HepG2 (cell line): Measurements from ENCODE around the gene SNX7. TPM values are rescaled to one million over a fixed set of nuclear protein-coding genes. Genes with fewer than 3 reads are reported as not detected.

Source experiments
- ATAC-seq: fragments of 200-7000 bp; cut with Tn5 transposase; 3 replicates; pipeline ENCODE4 v1.9.1; 2020; ENCODE audit warnings: mild to moderate bottlenecking, moderate library complexity
- BruUV-seq: library from RNA; stranded (reverse); fragments of 400-500 nt; replicated peaks from 2 replicates; lab custom pipeline; 2021; lab: Mats Ljungman, UMichigan
- CTCF ChIA-PET: fragments of 300-600 bp; formaldehyde crosslinking; extraction: SDS; loops from one replicate; lab custom pipeline; 2021; ENCODE audit warnings: low total read pairs, inconsistent platforms, low intra/inter-chr PET ratio; lab: Yijun Ruan, JAX
- POLR2A ChIA-PET: fragments of 350-600 bp; sonication (Branson Sonifier 250); formaldehyde crosslinking; loops from one replicate; lab custom pipeline; 2020; ENCODE audit warnings: antibody characterized with exemption, inconsistent platforms; lab: Yijun Ruan, JAX
- DNase-seq: peaks from one replicate; pipeline ENCODE4 v3.0.0-alpha.2; 2015; ENCODE audit warnings: low spot score
- FAIRE-seq: peaks from 3 replicates; lab custom pipeline; 2011; peaks lifted over from hg19 to GRCh38; lab: Jason Lieb, UNC
- H2AFZ ChIP-seq: one replicate; pipeline ENCODE4 v1.6.1; 2011; ENCODE audit warnings: low read length, inconsistent platforms
- H3K27ac ChIP-seq: fragments of 300-600 bp; 3 replicates; pipeline ENCODE4 v1.8.0; 2011; ENCODE audit warnings: mixed run types, mild to moderate bottlenecking, mixed read lengths, low read length, inconsistent platforms; ENCODE audit not compliant: insufficient read depth; ENCODE audit errors: extremely low read length
- H3K27me3 ChIP-seq, 2 experiments: fragments of 200-600 bp in 1 of 2; 2 replicates in 1 of 2; 3 replicates in 1 of 2; pipeline versions ENCODE4 v1.6.0 to v1.8.0; 2011; ENCODE audit warnings: low read length in 2 of 2, mild to moderate bottlenecking in 2 of 2, moderate library complexity in 2 of 2, inconsistent platforms in 1 of 2; ENCODE audit not compliant: insufficient read depth in 2 of 2, control insufficient read depth in 1 of 2
- H3K36me3 ChIP-seq, 2 experiments: fragments of 200-600 bp in 1 of 2; replicated peaks in 1 of 2; 2 replicates in 1 of 2; 3 replicates in 1 of 2; pipeline versions ENCODE4 v1.5.1 to v1.8.0; 2011; ENCODE audit warnings: low read length in 2 of 2, inconsistent platforms in 1 of 2; ENCODE audit not compliant: insufficient read depth in 2 of 2, control insufficient read depth in 1 of 2
- H3K4me1 ChIP-seq: 2 replicates; pipeline ENCODE4 v1.5.1; 2012; ENCODE audit warnings: low read length, inconsistent platforms; ENCODE audit not compliant: insufficient read depth
- H3K4me2 ChIP-seq: 2 replicates; pipeline ENCODE4 v1.6.0; 2011; ENCODE audit warnings: low read depth, low read length, inconsistent platforms
- H3K4me3 ChIP-seq, 3 experiments: fragments of 200-600 bp in 1 of 3; sonication (generic), shearing (Covaris generic) in 1 of 3; replicated peaks in 1 of 3; 2 replicates each; pipeline ENCODE4 v1.5.1; 2011 to 2016; ENCODE audit warnings: low read length in 3 of 3, inconsistent platforms in 2 of 3, low read depth in 2 of 3, mild to moderate bottlenecking in 2 of 3, control low read depth in 1 of 3, mixed read lengths in 1 of 3; ENCODE audit not compliant: insufficient read depth in 1 of 3
- H3K79me2 ChIP-seq: one replicate; pipeline ENCODE4 v1.6.1; 2011; ENCODE audit warnings: low read length, inconsistent platforms; ENCODE audit not compliant: insufficient read depth
- H3K9ac ChIP-seq: 2 replicates; pipeline ENCODE4 v1.6.0; 2011; ENCODE audit warnings: mild to moderate bottlenecking, low read depth, low read length, inconsistent platforms; ENCODE audit not compliant: insufficient read depth
- H3K9me3 ChIP-seq: 2 replicates; pipeline ENCODE4 v1.5.1; 2012; ENCODE audit warnings: mild to moderate bottlenecking, low read length
- H4K20me1 ChIP-seq: 2 replicates; pipeline ENCODE4 v1.6.0; 2011; ENCODE audit warnings: inconsistent platforms, mild to moderate bottlenecking, low read length, moderate library complexity; ENCODE audit not compliant: insufficient read depth
- SP140L ChIP-seq: sonication (generic); formaldehyde crosslinking; IDR thresholded peaks from 2 replicates; pipeline ENCODE4 v1.4.0; 2020; ENCODE audit warnings: missing genetic modification reagents, borderline replicate concordance
- ZBTB7A ChIP-seq: sonication (generic); formaldehyde crosslinking; IDR thresholded peaks from 2 replicates; pipeline ENCODE4 v1.8.0; 2022; ENCODE audit warnings: mild to moderate bottlenecking, missing genetic modification reagents
- ZNF205 ChIP-seq: IDR thresholded peaks from 2 replicates; pipeline ENCODE4 v1.6.1; 2018; ENCODE audit warnings: missing biosample characterization, missing genetic modification reagents
- ZNF235 ChIP-seq: sonication (generic); formaldehyde crosslinking; IDR thresholded peaks from 2 replicates; pipeline ENCODE4 v1.8.1; 2023; ENCODE audit warnings: mild to moderate bottlenecking, missing genetic modification reagents, borderline replicate concordance
- ZNF562 ChIP-seq: sonication (generic); formaldehyde crosslinking; IDR thresholded peaks from 2 replicates; pipeline ENCODE4 v1.8.0; 2022; ENCODE audit warnings: missing genetic modification reagents, borderline replicate concordance
- WGBS: methylation state at CpG from one replicate; pipeline ENCODE4 v1.1.6; 2017; ENCODE audit warnings: low lambda C conversion rate; 5-methylcytosine and 5-hydroxymethylcytosine counted together
- in situ Hi-C: cut with HindIII; loops from 2 replicates; pipeline ENCODE4 v1.10.0; 2017; ENCODE audit warnings: low pct_unique_long_range_greater_than_20kb; ENCODE audit not compliant: extremely low pct_ligation_motif_present
- intact Hi-C: fragments of 100-400 bp; cut with micrococcal nuclease; formaldehyde crosslinking; loops from one replicate; pipeline ENCODE4 v1.10.0; 2022; ENCODE audit not compliant: unreplicated experiment
- polyA plus RNA-seq, 8 experiments: library from polyadenylated mRNA; depleted of rRNA in 3 of 8; stranded (reverse) in 7 of 8; unstranded in 1 of 8; fragments of >200 nt; fragmentation: Illumina TruSeq in 4 of 8; extraction: Trizol in 4 of 8; gene quantifications; 2 replicates each; pipeline versions ENCODE4 v1.2.1 to v1.2.3, GENCODE V29; 2011 to 2016; ENCODE audit warnings: low read depth in 4 of 8, missing spikeins in 1 of 8, mixed read lengths in 1 of 8; ENCODE audit not compliant: insufficient read depth in 1 of 8
- total RNA-seq, 5 experiments: library from RNA; depleted of rRNA; stranded (reverse); fragments of >200 nt; fragmentation: Illumina TruSeq; extraction: Trizol; gene quantifications; 2 replicates each; pipeline ENCODE4 v1.2.3, GENCODE V29; 2016; ENCODE audit warnings: low read depth in 1 of 5
- TF ChIP-seq, protein P1 (sequence below): sonication (generic); formaldehyde crosslinking; IDR thresholded peaks from 2 replicates; pipeline ENCODE4 v1.5.0; 2020; ENCODE audit warnings: missing genetic modification reagents
- TF ChIP-seq, protein P2 (sequence below): sonication (generic); formaldehyde crosslinking; IDR thresholded peaks from 2 replicates; pipeline ENCODE4 v1.5.0; 2020; ENCODE audit warnings: missing genetic modification reagents, mild to moderate bottlenecking, borderline replicate concordance
- TF ChIP-seq, protein P3 (sequence below): sonication (generic); formaldehyde crosslinking; IDR thresholded peaks from 2 replicates; pipeline ENCODE4 v1.8.0; 2022; ENCODE audit warnings: mild to moderate bottlenecking, missing genetic modification reagents, borderline replicate concordance

SNX7 gene
- total and polyA plus RNA-seq, 2 of the 13 experiments (the other 11 are each of a cell fraction or from before 2014, with no cell fraction given): 14.3 to 33.5 TPM

DNA sequence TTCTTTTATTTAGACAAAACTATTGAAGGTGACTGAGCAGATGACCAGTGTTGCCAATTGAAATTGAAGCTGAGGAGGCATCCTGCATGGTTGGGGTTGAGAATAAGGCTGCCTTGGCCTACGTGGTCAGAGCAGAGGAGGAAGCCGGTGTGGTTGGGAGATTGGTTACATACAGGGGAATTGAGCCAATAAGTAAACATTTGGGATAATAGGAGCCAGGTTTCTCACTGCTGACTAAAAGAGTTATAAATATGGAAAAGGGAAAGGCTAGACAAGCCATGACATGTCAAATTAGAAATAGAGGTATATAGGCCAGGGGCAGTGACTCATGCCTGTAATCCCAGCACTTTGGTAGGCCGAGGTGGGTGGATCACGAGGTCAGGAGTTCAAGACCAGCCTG is 15.8 kb downstream of the SNX7 start:
- no TSS peak for BruUV-seq
- ATAC-seq (no peak), DNase-seq (no peak), FAIRE-seq (no peak)
- no peak overlapping the region for H3K4me2 ChIP-seq
- CTCF ChIA-PET: no interaction called here
- in situ Hi-C loops (no loop called here), intact Hi-C loops (no loop called here)
- H3K79me2 ChIP-seq: peaks cover under 1% of the 10 kb centered on the region
- TF ChIP-seq, protein P1, sequence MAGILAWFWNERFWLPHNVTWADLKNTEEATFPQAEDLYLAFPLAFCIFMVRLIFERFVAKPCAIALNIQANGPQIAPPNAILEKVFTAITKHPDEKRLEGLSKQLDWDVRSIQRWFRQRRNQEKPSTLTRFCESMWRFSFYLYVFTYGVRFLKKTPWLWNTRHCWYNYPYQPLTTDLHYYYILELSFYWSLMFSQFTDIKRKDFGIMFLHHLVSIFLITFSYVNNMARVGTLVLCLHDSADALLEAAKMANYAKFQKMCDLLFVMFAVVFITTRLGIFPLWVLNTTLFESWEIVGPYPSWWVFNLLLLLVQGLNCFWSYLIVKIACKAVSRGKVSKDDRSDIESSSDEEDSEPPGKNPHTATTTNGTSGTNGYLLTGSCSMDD (CRISPR knock-in tag): no peak
- no peak for TF ChIP-seq ZNF562 (CRISPR knock-in tag)
- TF ChIP-seq, protein P2, sequence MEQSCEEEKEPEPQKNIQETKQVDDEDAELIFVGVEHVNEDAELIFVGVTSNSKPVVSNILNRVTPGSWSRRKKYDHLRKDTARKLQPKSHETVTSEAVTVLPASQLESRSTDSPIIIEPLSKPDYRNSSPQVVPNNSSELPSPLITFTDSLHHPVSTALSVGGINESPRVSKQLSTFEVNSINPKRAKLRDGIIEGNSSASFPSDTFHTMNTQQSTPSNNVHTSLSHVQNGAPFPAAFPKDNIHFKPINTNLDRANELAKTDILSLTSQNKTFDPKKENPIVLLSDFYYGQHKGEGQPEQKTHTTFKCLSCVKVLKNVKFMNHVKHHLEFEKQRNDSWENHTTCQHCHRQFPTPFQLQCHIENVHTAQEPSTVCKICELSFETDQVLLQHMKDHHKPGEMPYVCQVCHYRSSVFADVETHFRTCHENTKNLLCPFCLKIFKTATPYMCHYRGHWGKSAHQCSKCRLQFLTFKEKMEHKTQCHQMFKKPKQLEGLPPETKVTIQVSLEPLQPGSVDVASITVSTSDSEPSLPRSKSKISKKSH (CRISPR knock-in tag): no peak
- TF ChIP-seq, protein P3, sequence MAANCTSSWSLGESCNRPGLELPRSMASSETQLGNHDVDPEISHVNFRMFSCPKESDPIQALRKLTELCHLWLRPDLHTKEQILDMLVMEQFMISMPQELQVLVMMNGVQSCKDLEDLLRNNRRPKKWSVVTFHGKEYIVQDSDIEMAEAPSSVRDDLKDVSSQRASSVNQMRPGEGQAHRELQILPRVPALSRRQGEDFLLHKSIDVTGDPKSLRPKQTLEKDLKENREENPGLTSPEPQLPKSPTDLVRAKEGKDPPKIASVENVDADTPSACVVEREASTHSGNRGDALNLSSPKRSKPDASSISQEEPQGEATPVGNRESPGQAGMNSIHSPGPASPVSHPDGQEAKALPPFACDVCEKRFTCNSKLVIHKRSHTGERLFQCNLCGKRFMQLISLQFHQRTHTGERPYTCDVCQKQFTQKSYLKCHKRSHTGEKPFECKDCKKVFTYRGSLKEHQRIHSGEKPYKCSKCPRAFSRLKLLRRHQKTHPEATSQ (CRISPR knock-in tag): no peak
- no peak for TF ChIP-seq ZNF205
- no peak for TF ChIP-seq SP140L
- no peak for TF ChIP-seq ZNF235 (CRISPR knock-in tag)
- TF ChIP-seq ZBTB7A (CRISPR knock-in tag): no peak
- WGBS: 96% methylated on average over 4 of the region's 4 CpGs
- no peaks in the 10 kb centered on the region for H3K9me3 ChIP-seq
- H3K4me1 ChIP-seq: no peaks in the 10 kb centered on the region
- H3K27me3 ChIP-seq: no peaks in the 10 kb centered on the region
- no peak overlapping the region for H2AFZ ChIP-seq
- H3K27ac ChIP-seq: no peak overlapping the region
- no peak overlapping the region for H3K9ac ChIP-seq
- 0 out of 5 replicates have a peak, but pooled peaks cover 0 to 3% of the 10 kb centered on the region in 2 experiments for H3K36me3 ChIP-seq
- no peaks in the 10 kb centered on the region for H4K20me1 ChIP-seq
- H3K4me3 ChIP-seq: no peak overlapping the region
- POLR2A ChIA-PET: no interaction called here
